ENCODE results near the gene NME3. TPM values are rescaled to one million over a fixed set of nuclear protein-coding genes. Genes with fewer than 3 reads are reported as not detected.

NME3 gene
- total and polyA plus RNA-seq, 8 donors, result 27.4 to 297 (median 33.1) TPM

GRCh38 chr16:1771864-1772361 is 570 bp upstream of the NME3 start:
- WGBS, 2 donors, result 7 to 10% methylated on average over 22 of the region's 22 CpGs
- peak overlapping the region; percentile 87 to 100 (median 96) for H3K4me3 ChIP-seq
- intact Hi-C loops (cut with DNase I), result no loop called here
- ATAC-seq, result no peak
- H3K27ac ChIP-seq, result peak overlapping the region in 3 of 4 donors; percentile 68 to 97 (median 90)
- peaks cover 0 to 24% (median 0%) of the 10 kb centered on the region in 3 donors for H3K36me3 ChIP-seq
- no peak for FAIRE-seq
- peaks cover 9 to 13% (median 9%) of the 10 kb centered on the region in 3 donors for H3K4me1 ChIP-seq
- peak in 2 of 6 donors; percentile 40 to 70 for DNase-seq
- no peaks in the 10 kb centered on the region for H3K27me3 ChIP-seq
- no peaks in the 10 kb centered on the region for H3K9me3 ChIP-seq
- TF ChIP-seq CTCF (IDR thresholded peaks at IDR 0.05), result no peak

GRCh38 chr16:1770328-1771187 is 785 bp downstream of the NME3 start:
- intact Hi-C loops (cut with DNase I), result no loop called here
- TF ChIP-seq CTCF (IDR thresholded peaks at IDR 0.05), result no peak
- Histone ChIP-seq H3K4me1 (peaks cover 9 to 13% (median 9%) of the 10 kb centered on the region in 3 donors), H3K27me3 (no peaks in the 10 kb centered on the region), H3K27ac (peak overlapping the region; percentile 51 to 70 (median 62)), H3K9me3 (no peaks in the 10 kb centered on the region), H3K4me3 (peak overlapping the region; percentile 87 to 100 (median 96)), H3K36me3 (peaks cover 0 to 22% (median 0%) of the 10 kb centered on the region in 3 donors)
- DNase-seq (peak; percentile 71 to 94 (median 86)), ATAC-seq (peak; percentile 17 to 29 (median 28)), FAIRE-seq (no peak)
- 2 to 3% methylated on average over 63 to 81 of the region's 81 CpGs for WGBS, 2 donors

- no peaks in the 10 kb centered on the region for H3K9me3 ChIP-seq
- H3K27ac ChIP-seq, result peak overlapping the region in 3 of 4 donors; percentile 51 to 70 (median 68)
- intact Hi-C loops (cut with DNase I), result no loop called here
- no peak for TF ChIP-seq CTCF (IDR thresholded peaks at IDR 0.05)
- H3K36me3 ChIP-seq, result peaks cover 0 to 31% (median 5%) of the 10 kb centered on the region in 3 donors
- DNase-seq (peak in 2 of 6 donors; percentile 60 to 85), ATAC-seq (no peak), FAIRE-seq (no peak)
- peaks cover 7 to 12% (median 8%) of the 10 kb centered on the region in 3 donors for H3K4me1 ChIP-seq
- H3K27me3 ChIP-seq, result no peaks in the 10 kb centered on the region
- WGBS, 2 donors, result 75 to 76% methylated on average over 23 to 27 of the region's 27 CpGs
- H3K4me3 ChIP-seq, result peak overlapping the region in 2 of 4 donors; percentile 87 to 100
These were observed 1.7 kb downstream of the NME3 start for GRCh38 chr16:1769402-1770300.

- no peak overlapping the region for H3K4me3 ChIP-seq
- ATAC-seq (no peak), FAIRE-seq (no peak), DNase-seq (peak in 1 of 6 donors; percentile 72)
- H3K27me3 ChIP-seq, result no peaks in the 10 kb centered on the region
- no peak for TF ChIP-seq CTCF (IDR thresholded peaks at IDR 0.05)
- H3K27ac ChIP-seq, result no peak overlapping the region
- WGBS, 2 donors, result 85 to 87% methylated on average over 26 of the region's 26 CpGs
- peaks cover 0 to 37% (median 10%) of the 10 kb centered on the region in 3 donors for H3K36me3 ChIP-seq
- H3K4me1 ChIP-seq, result peaks cover 0 to 6% (median 0%) of the 10 kb centered on the region in 3 donors
- H3K9me3 ChIP-seq, result no peaks in the 10 kb centered on the region
- intact Hi-C loops (cut with DNase I), result no loop called here
These were observed 2.5 kb downstream of the NME3 start for GRCh38 chr16:1768767-1769401.
